ENCODE results near the gene ZC3H4. TPM values are rescaled to one million over a fixed set of nuclear protein-coding genes. Genes with fewer than 3 reads are reported as not detected.

Gene ZC3H4
- total RNA-seq, 2 experiments from 2014 or later: 77.1 to 78.6 TPM

GRCh38 chr19:47044946-47045866 lies 68.4 kb downstream of the ZC3H4 start:
- Mint-ChIP-seq H3K27me3 (peaks cover 1% of the 10 kb centered on the region), H3K27ac (no peak overlapping the region)
- DNase-seq: no peak

GRCh38 chr19:47040869-47041268 lies 72.7 kb downstream of the ZC3H4 start:
- intact Hi-C loops (cut with micrococcal nuclease): no loop called here
- DNase-seq: no peak
- no peak overlapping the region for H3K4me3 Mint-ChIP-seq
- ChIA-PET POLR2A (no interaction called here), CTCF (interaction anchor here (1.6 kb wide), 1 partner anchor 203 kb away, joined by 3 read pairs; no protein-coding TSS in a partner anchor)
- H3K36me3 Mint-ChIP-seq: no peaks in the 10 kb centered on the region
- no peaks in the 10 kb centered on the region for H3K27me3 Mint-ChIP-seq
- H3K4me1 Mint-ChIP-seq (ENCODE audit: low read depth): peaks cover 5% of the 10 kb centered on the region
- H3K9me3 Mint-ChIP-seq: no peaks in the 10 kb centered on the region
- no peak overlapping the region for H3K27ac Mint-ChIP-seq

More at GRCh38 chr19:47044946-47045866, 68.4 kb downstream of the ZC3H4 start:
- Mint-ChIP-seq H3K4me1 (ENCODE audit: low read depth) (peaks cover 12% of the 10 kb centered on the region), H3K36me3 (peaks cover 3% of the 10 kb centered on the region), H3K9me3 (no peaks in the 10 kb centered on the region), H3K4me3 (no peak overlapping the region)
- ChIA-PET CTCF (interaction anchor here (0.7 kb wide), 1 partner anchor 188 kb away, joined by 3 read pairs; no protein-coding TSS in a partner anchor), POLR2A (interaction anchor here (0.6 kb wide), 1 partner anchor 106 kb away, joined by 4 read pairs; no protein-coding TSS in a partner anchor)
- intact Hi-C loops (cut with micrococcal nuclease): loop anchor here (5.0 kb wide), 1 partner anchor 88 kb away; no protein-coding TSS in a partner anchor

GRCh38 chr19:47039239-47039874 lies 74.2 kb downstream of the ZC3H4 start:
- Mint-ChIP-seq H3K27me3 (peaks cover 1% of the 10 kb centered on the region), H3K9me3 (no peaks in the 10 kb centered on the region), H3K36me3 (no peaks in the 10 kb centered on the region), H3K27ac (no peak overlapping the region), H3K4me1 (ENCODE audit: low read depth) (peaks cover 15% of the 10 kb centered on the region), H3K4me3 (no peak overlapping the region)
- intact Hi-C loops (cut with micrococcal nuclease): loop anchor here (5.0 kb wide), 2 partner anchors 53 to 148 kb away; no protein-coding TSS in a partner anchor
- CTCF ChIA-PET: interaction anchor here (1.2 to 1.6 kb wide), 3 partner anchors 26 to 205 kb away, joined by 3 read pairs; no protein-coding TSS in a partner anchor
- no peak for DNase-seq
- POLR2A ChIA-PET: no interaction called here

- ChIA-PET CTCF (interaction anchor here (0.9 to 2.8 kb wide), 3 partner anchors 24 to 173 kb away, joined by 3 to 14 read pairs (median 4); no protein-coding TSS in a partner anchor), POLR2A (interaction anchor here (0.6 kb wide), 1 partner anchor 17 kb away, joined by 3 read pairs; no protein-coding TSS in a partner anchor)
- H3K9me3 Mint-ChIP-seq: no peaks in the 10 kb centered on the region
- DNase-seq: no peak
- no peak overlapping the region for H3K4me3 Mint-ChIP-seq
- H3K27ac Mint-ChIP-seq: no peak overlapping the region
- H3K36me3 Mint-ChIP-seq: no peaks in the 10 kb centered on the region
- peaks cover 15% of the 10 kb centered on the region for H3K4me1 Mint-ChIP-seq (ENCODE audit: low read depth)
- peaks cover 1% of the 10 kb centered on the region for H3K27me3 Mint-ChIP-seq
- intact Hi-C loops (cut with micrococcal nuclease): loop anchor here (5.0 kb wide), 2 partner anchors 55 to 150 kb away; no protein-coding TSS in a partner anchor
Observed at GRCh38 chr19:47037766-47038165, 75.8 kb downstream of the ZC3H4 start.

- Mint-ChIP-seq H3K4me1 (ENCODE audit: low read depth) (peaks cover 16% of the 10 kb centered on the region), H3K27me3 (peaks cover 8% of the 10 kb centered on the region), H3K4me3 (peak overlapping the region; percentile 81), H3K36me3 (no peaks in the 10 kb centered on the region), H3K9me3 (no peaks in the 10 kb centered on the region), H3K27ac (peak overlapping the region; percentile 73)
- intact Hi-C loops (cut with micrococcal nuclease): loop anchor here (5.0 kb wide), 2 partner anchors 56 to 151 kb away; no protein-coding TSS in a partner anchor
- POLR2A ChIA-PET: interaction anchor here (0.5 to 2.3 kb wide), 5 partner anchors 12 to 592 kb away, joined by 3 to 13 read pairs (median 3); partner anchors contain the start of gene TMEM160
- peak; percentile 29 for DNase-seq
- CTCF ChIA-PET: interaction anchor here (0.8 to 3.8 kb wide), 17 partner anchors 10 to 209 kb away, joined by 3 to 29 read pairs (median 4); partner anchors contain the start of genes SAE1 and ZC3H4
Observed at GRCh38 chr19:47036097-47036651, 77.4 kb downstream of the ZC3H4 start.

- CTCF ChIA-PET: interaction anchor here (0.5 to 3.8 kb wide), 22 partner anchors 10 to 361 kb away, joined by 3 to 29 read pairs (median 4); partner anchors contain the start of genes SAE1 and TMEM160
Observed at GRCh38 chr19:47035127-47036096, 78.2 kb downstream of the ZC3H4 start.

GRCh38 chr19:47032171-47032811 lies 81.3 kb downstream of the ZC3H4 start:
- H3K27me3 Mint-ChIP-seq: peaks cover 17% of the 10 kb centered on the region
- POLR2A ChIA-PET: no interaction called here
- no peak overlapping the region for H3K27ac Mint-ChIP-seq

More at GRCh38 chr19:47035127-47036096, 78.2 kb downstream of the ZC3H4 start:
- Mint-ChIP-seq H3K9me3 (no peaks in the 10 kb centered on the region), H3K36me3 (no peaks in the 10 kb centered on the region), H3K4me3 (peak overlapping the region; percentile 81), H3K27ac (peak overlapping the region; percentile 73), H3K27me3 (peaks cover 10% of the 10 kb centered on the region), H3K4me1 (ENCODE audit: low read depth) (peaks cover 16% of the 10 kb centered on the region)
- intact Hi-C loops (cut with micrococcal nuclease): loop anchor here (1.0 to 5.0 kb wide), 7 partner anchors 13 to 209 kb away; partner anchors contain the start of genes ARHGAP35, SAE1 and TMEM160
- POLR2A ChIA-PET: interaction anchor here (0.7 to 2.3 kb wide), 5 partner anchors 12 to 208 kb away, joined by 3 to 13 read pairs (median 3); partner anchors contain the start of genes SAE1 and TMEM160
- peak; percentile 98 for DNase-seq

GRCh38 chr19:47028195-47028601 lies 85.4 kb downstream of the ZC3H4 start:
- Mint-ChIP-seq H3K4me3 (no peak overlapping the region), H3K4me1 (ENCODE audit: low read depth) (peaks cover 4% of the 10 kb centered on the region), H3K36me3 (no peaks in the 10 kb centered on the region), H3K27ac (no peak overlapping the region), H3K9me3 (no peaks in the 10 kb centered on the region), H3K27me3 (peaks cover 38% of the 10 kb centered on the region)
- ChIA-PET CTCF (interaction anchor here (2.9 kb wide), 1 partner anchor 15 kb away, joined by 20 read pairs; no protein-coding TSS in a partner anchor), POLR2A (interaction anchor here (0.9 kb wide), 1 partner anchor 18 kb away, joined by 3 read pairs; no protein-coding TSS in a partner anchor)
- DNase-seq: no peak
- intact Hi-C loops (cut with micrococcal nuclease): no loop called here

More at GRCh38 chr19:47032171-47032811, 81.3 kb downstream of the ZC3H4 start:
- Mint-ChIP-seq H3K4me1 (ENCODE audit: low read depth) (peaks cover 15% of the 10 kb centered on the region), H3K36me3 (no peaks in the 10 kb centered on the region), H3K9me3 (no peaks in the 10 kb centered on the region), H3K4me3 (no peak overlapping the region)
- CTCF ChIA-PET: interaction anchor here (1.3 to 1.9 kb wide), 3 partner anchors 10 to 19 kb away, joined by 3 to 14 read pairs (median 13); no protein-coding TSS in a partner anchor
- peak; percentile 75 for DNase-seq
- intact Hi-C loops (cut with micrococcal nuclease): loop anchor here (1.0 to 2.0 kb wide), 2 partner anchors 13 to 176 kb away; partner anchors contain the start of gene NPAS1

- H3K4me1 Mint-ChIP-seq (ENCODE audit: low read depth): peaks cover 8% of the 10 kb centered on the region
- H3K36me3 Mint-ChIP-seq: no peaks in the 10 kb centered on the region
- no peaks in the 10 kb centered on the region for H3K9me3 Mint-ChIP-seq
- H3K27me3 Mint-ChIP-seq: peaks cover 43% of the 10 kb centered on the region
- ChIA-PET POLR2A (interaction anchor here (0.9 kb wide), 1 partner anchor 17 kb away, joined by 3 read pairs; no protein-coding TSS in a partner anchor), CTCF (no interaction called here)
- no peak for DNase-seq
- H3K4me3 Mint-ChIP-seq: no peak overlapping the region
- intact Hi-C loops (cut with micrococcal nuclease): no loop called here
- no peak overlapping the region for H3K27ac Mint-ChIP-seq
Observed at GRCh38 chr19:47027586-47028088, 85.9 kb downstream of the ZC3H4 start.

- no peak for DNase-seq
- H3K27me3 Mint-ChIP-seq: peaks cover 43% of the 10 kb centered on the region
- intact Hi-C loops (cut with micrococcal nuclease): no loop called here
- H3K36me3 Mint-ChIP-seq: no peaks in the 10 kb centered on the region
- POLR2A ChIA-PET: no interaction called here
- H3K4me1 Mint-ChIP-seq (ENCODE audit: low read depth): peaks cover 6% of the 10 kb centered on the region
- no peak overlapping the region for H3K27ac Mint-ChIP-seq
- H3K9me3 Mint-ChIP-seq: no peaks in the 10 kb centered on the region
- CTCF ChIA-PET: interaction anchor here (2.1 kb wide), 1 partner anchor 14 kb away, joined by 13 read pairs; no protein-coding TSS in a partner anchor
- no peak overlapping the region for H3K4me3 Mint-ChIP-seq
Observed at GRCh38 chr19:47026889-47027288, 86.7 kb downstream of the ZC3H4 start.
